Panc1 (cell line): ENCODE measurements around the gene ADSS1.

Source experiments
- CTCF ChIP-seq: fragments of 450-650 bp; IDR thresholded peaks from 2 replicates; pipeline ENCODE4 v1.5.1; 2017; ENCODE audit warnings: mild to moderate bottlenecking
- POLR2AphosphoS5 ChIP-seq: IDR thresholded peaks from 2 replicates; pipeline ENCODE4 v1.6.1; 2012; ENCODE audit warnings: mild to moderate bottlenecking, low read depth, low read length, moderate library complexity
- REST ChIP-seq, 2 experiments: IDR thresholded peaks; 2 replicates each; pipeline ENCODE4 v1.6.1; 2011 to 2012; ENCODE audit warnings: low read depth in 2 of 2, control low read depth in 1 of 2, low read length in 1 of 2, mild to moderate bottlenecking in 1 of 2, moderate library complexity in 1 of 2; ENCODE audit not compliant: insufficient read depth in 1 of 2
- TCF7L2 ChIP-seq: IDR thresholded peaks from 2 replicates; pipeline ENCODE4 v1.6.1; 2011; ENCODE audit warnings: mild to moderate bottlenecking, low read depth, low read length, inconsistent platforms

GRCh38 chr14:104739026-104739425, 15.0 kb downstream of the ADSS1 start:
- TF ChIP-seq REST (IDR thresholded peaks at IDR 0.05; ENCODE audit: insufficient read depth in 1 of 2, low read depth in 2 of 2, low read length in 1 of 2) (no peak), CTCF (no peak), POLR2AphosphoS5 (no peak), TCF7L2 (no peak)
